ENCODE measurements around the gene APOL1. TPM values are rescaled to one million over a fixed set of nuclear protein-coding genes. Genes with fewer than 3 reads are reported as not detected.
A peak's percentile ranks its signal among the peaks of the same experiment; 100 is the strongest.

Gene APOL1
- total RNA-seq, 1 experiment from 2014 or later, result 16.0 TPM

GRCh38 chr22:36301384-36301828 is 48.5 kb downstream of the APOL1 start:
- no peaks in the 10 kb centered on the region for H3K9me3 ChIP-seq (ENCODE audit: control insufficient read depth, insufficient read depth, low read depth, low read length)
- BruUV-seq (replicated peaks), result no TSS peak
- peak; percentile 68 for ATAC-seq
- H3K27ac ChIP-seq (ENCODE audit: low read length), result peak overlapping the region; percentile 71
- ChIA-PET CTCF (interaction anchor here (0.6 kb wide), 1 partner anchor 1516 kb away, joined by 6 read pairs; no protein-coding TSS in a partner anchor), POLR2A (no interaction called here)
- in situ Hi-C loops (cut with HindIII; ENCODE audit: low pct_unique_long_range_greater_than_20kb, low sequenced_read_pairs), result no loop called here
- peaks cover 32% of the 10 kb centered on the region for H3K36me3 ChIP-seq (ENCODE audit: control insufficient read depth, insufficient read depth, low read length)
- no peak for DNase-seq (ENCODE audit: low read depth, low spot score)
- TF ChIP-seq CTCF (IDR thresholded peaks at IDR 0.05) (peak; percentile 89), SIN3A (IDR thresholded peaks at IDR 0.05; ENCODE audit: borderline replicate concordance, insufficient read depth, low read depth, low read length) (no peak)
- TF ChIP-seq, protein P1, sequence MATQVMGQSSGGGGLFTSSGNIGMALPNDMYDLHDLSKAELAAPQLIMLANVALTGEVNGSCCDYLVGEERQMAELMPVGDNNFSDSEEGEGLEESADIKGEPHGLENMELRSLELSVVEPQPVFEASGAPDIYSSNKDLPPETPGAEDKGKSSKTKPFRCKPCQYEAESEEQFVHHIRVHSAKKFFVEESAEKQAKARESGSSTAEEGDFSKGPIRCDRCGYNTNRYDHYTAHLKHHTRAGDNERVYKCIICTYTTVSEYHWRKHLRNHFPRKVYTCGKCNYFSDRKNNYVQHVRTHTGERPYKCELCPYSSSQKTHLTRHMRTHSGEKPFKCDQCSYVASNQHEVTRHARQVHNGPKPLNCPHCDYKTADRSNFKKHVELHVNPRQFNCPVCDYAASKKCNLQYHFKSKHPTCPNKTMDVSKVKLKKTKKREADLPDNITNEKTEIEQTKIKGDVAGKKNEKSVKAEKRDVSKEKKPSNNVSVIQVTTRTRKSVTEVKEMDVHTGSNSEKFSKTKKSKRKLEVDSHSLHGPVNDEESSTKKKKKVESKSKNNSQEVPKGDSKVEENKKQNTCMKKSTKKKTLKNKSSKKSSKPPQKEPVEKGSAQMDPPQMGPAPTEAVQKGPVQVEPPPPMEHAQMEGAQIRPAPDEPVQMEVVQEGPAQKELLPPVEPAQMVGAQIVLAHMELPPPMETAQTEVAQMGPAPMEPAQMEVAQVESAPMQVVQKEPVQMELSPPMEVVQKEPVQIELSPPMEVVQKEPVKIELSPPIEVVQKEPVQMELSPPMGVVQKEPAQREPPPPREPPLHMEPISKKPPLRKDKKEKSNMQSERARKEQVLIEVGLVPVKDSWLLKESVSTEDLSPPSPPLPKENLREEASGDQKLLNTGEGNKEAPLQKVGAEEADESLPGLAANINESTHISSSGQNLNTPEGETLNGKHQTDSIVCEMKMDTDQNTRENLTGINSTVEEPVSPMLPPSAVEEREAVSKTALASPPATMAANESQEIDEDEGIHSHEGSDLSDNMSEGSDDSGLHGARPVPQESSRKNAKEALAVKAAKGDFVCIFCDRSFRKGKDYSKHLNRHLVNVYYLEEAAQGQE (IDR thresholded peaks at IDR 0.05; ENCODE audit: insufficient read depth in 1 of 2, low read depth in 2 of 2, low read length in 1 of 2), result no peak
- H3K27me3 ChIP-seq (ENCODE audit: control insufficient read depth, insufficient read depth, low read length), result no peaks in the 10 kb centered on the region
- intact Hi-C loops (cut with micrococcal nuclease; ENCODE audit: unreplicated experiment), result loop anchor here (5.0 kb wide), 1 partner anchor 171 kb away; no protein-coding TSS in a partner anchor
- no peak overlapping the region for H3K4me3 ChIP-seq (ENCODE audit: low read depth in 2 of 2, low read length in 2 of 2)
- H3K4me1 ChIP-seq (ENCODE audit: control insufficient read depth, insufficient read depth, low read length), result peaks cover 21% of the 10 kb centered on the region

DNA sequence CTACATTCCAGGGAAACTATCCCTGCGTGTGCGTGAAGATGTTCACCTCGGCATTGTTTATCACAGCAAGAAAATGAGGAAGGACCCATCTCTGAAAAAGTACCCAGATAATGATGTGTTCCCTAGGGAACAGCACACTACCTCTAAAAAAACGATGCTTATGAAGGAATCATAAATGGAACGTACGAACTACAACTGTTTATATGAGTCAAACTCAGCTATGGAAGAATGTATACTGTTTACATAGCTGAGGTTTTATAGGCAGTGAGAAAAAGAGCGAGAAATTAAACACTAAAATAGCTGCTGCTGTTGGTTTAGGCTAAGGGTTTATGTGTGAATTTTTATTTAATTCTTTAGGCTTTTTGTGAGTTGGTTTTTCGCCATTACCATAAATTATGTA is 48.9 kb downstream of the APOL1 start:
- Histone ChIP-seq H3K36me3 (ENCODE audit: control insufficient read depth, insufficient read depth, low read length) (peaks cover 33% of the 10 kb centered on the region), H3K4me1 (ENCODE audit: control insufficient read depth, insufficient read depth, low read length) (peaks cover 21% of the 10 kb centered on the region), H3K9me3 (ENCODE audit: control insufficient read depth, insufficient read depth, low read depth, low read length) (no peaks in the 10 kb centered on the region), H3K27ac (ENCODE audit: low read length) (peak overlapping the region; percentile 71), H3K4me3 (ENCODE audit: low read depth in 2 of 2, low read length in 2 of 2) (no peak overlapping the region), H3K27me3 (ENCODE audit: control insufficient read depth, insufficient read depth, low read length) (no peaks in the 10 kb centered on the region)
- BruUV-seq (replicated peaks), result no TSS peak
- ChIA-PET CTCF (no interaction called here), POLR2A (no interaction called here)
- TF ChIP-seq SIN3A (IDR thresholded peaks at IDR 0.05; ENCODE audit: borderline replicate concordance, insufficient read depth, low read depth, low read length), result no peak
- no peak for TF ChIP-seq CTCF (IDR thresholded peaks at IDR 0.05)
- no peak for TF ChIP-seq POLR2AphosphoS5 (IDR thresholded peaks at IDR 0.05; ENCODE audit: low read depth, low read length)
- TF ChIP-seq, protein P1 (IDR thresholded peaks at IDR 0.05; ENCODE audit: insufficient read depth in 1 of 2, low read depth in 2 of 2, low read length in 1 of 2), result no peak
- no peak for TF ChIP-seq TCF7L2 (IDR thresholded peaks at IDR 0.05; ENCODE audit: low read depth, low read length)
- intact Hi-C loops (cut with micrococcal nuclease; ENCODE audit: unreplicated experiment), result loop anchor here (5.0 kb wide), 1 partner anchor 170 kb away; no protein-coding TSS in a partner anchor
- DNase-seq (ENCODE audit: low read depth, low spot score) (no peak), ATAC-seq (peak; percentile 11; the same call in 1 of the 2 replicates)
- in situ Hi-C loops (cut with HindIII; ENCODE audit: low pct_unique_long_range_greater_than_20kb, low sequenced_read_pairs), result no loop called here

Measured in Panc1 (cell line).